ENCODE data around the gene CFDP1. TPM values are rescaled to one million over a fixed set of nuclear protein-coding genes. Genes with fewer than 3 reads are reported as not detected.

The CFDP1 gene
- total RNA-seq, 3 donors from 2014 or later (not counting 1 experiment from before 2014, with no cell fraction given) = 32.2 to 38.8 (median 32.3) TPM

GRCh38 chr16:75476817-75477216, 43.5 kb upstream of the CFDP1 start:
- intact Hi-C loops (cut with micrococcal nuclease) = no loop called here

GRCh38 chr16:75475420-75475847, 42.1 kb upstream of the CFDP1 start:
- no peak overlapping the region for H3K27ac Mint-ChIP-seq
- H3K4me3 Mint-ChIP-seq = no peak overlapping the region
- Histone ChIP-seq H3K4me3 (ENCODE audit: low read length) (no peak overlapping the region), H3K36me3 (ENCODE audit: control insufficient read depth, insufficient read depth, low read length) (no peaks in the 10 kb centered on the region), H3K27me3 (ENCODE audit: control insufficient read depth, insufficient read depth, low read length) (no peaks in the 10 kb centered on the region), H3K4me1 (ENCODE audit: control insufficient read depth, insufficient read depth, low read length) (no peaks in the 10 kb centered on the region), H3K27ac (ENCODE audit: low read length) (no peak overlapping the region), H3K9me3 (ENCODE audit: control insufficient read depth, insufficient read depth, low read length) (no peaks in the 10 kb centered on the region)
- peaks cover 8 to 11% of the 10 kb centered on the region in 2 donors for H3K27me3 Mint-ChIP-seq (ENCODE audit: low read depth in 2 of 2)
- ATAC-seq (no peak), DNase-seq (no peak)
- peaks cover 0 to 5% of the 10 kb centered on the region in 2 donors for H3K4me1 Mint-ChIP-seq
- TF ChIP-seq CTCF (IDR thresholded peaks at IDR 0.05) = no peak
- WGBS (ENCODE audit: insufficient coverage) = 84% methylated on average over 2 of the region's 2 CpGs
- H3K36me3 Mint-ChIP-seq = no peaks in the 10 kb centered on the region
- no peaks in the 10 kb centered on the region for H3K9me3 Mint-ChIP-seq
- intact Hi-C loops (cut with micrococcal nuclease) = no loop called here

More at GRCh38 chr16:75476817-75477216, 43.5 kb upstream of the CFDP1 start:
- Histone ChIP-seq H3K4me1 (ENCODE audit: control insufficient read depth, insufficient read depth, low read length) (no peaks in the 10 kb centered on the region), H3K9me3 (ENCODE audit: control insufficient read depth, insufficient read depth, low read length) (no peaks in the 10 kb centered on the region), H3K36me3 (ENCODE audit: control insufficient read depth, insufficient read depth, low read length) (no peaks in the 10 kb centered on the region), H3K27ac (ENCODE audit: low read length) (no peak overlapping the region), H3K27me3 (ENCODE audit: control insufficient read depth, insufficient read depth, low read length) (no peaks in the 10 kb centered on the region), H3K4me3 (ENCODE audit: low read length) (no peak overlapping the region)
- Mint-ChIP-seq H3K4me3 (no peak overlapping the region), H3K27me3 (ENCODE audit: low read depth in 2 of 2) (peaks cover 8 to 11% of the 10 kb centered on the region in 2 donors), H3K36me3 (no peaks in the 10 kb centered on the region), H3K9me3 (no peaks in the 10 kb centered on the region), H3K4me1 (peaks cover 0 to 3% of the 10 kb centered on the region in 2 donors), H3K27ac (no peak overlapping the region)
- DNase-seq (no peak), ATAC-seq (no peak)
- TF ChIP-seq CTCF (IDR thresholded peaks at IDR 0.05) = no peak
- WGBS (ENCODE audit: insufficient coverage) = 84% methylated on average over 6 of the region's 8 CpGs

- ATAC-seq = no peak
- no peaks in the 10 kb centered on the region for H3K36me3 ChIP-seq (ENCODE audit: control insufficient read depth, insufficient read depth, low read length)
- H3K36me3 Mint-ChIP-seq = no peaks in the 10 kb centered on the region
- no peak for DNase-seq
- peaks cover 0 to 5% of the 10 kb centered on the region in 2 donors for H3K4me1 Mint-ChIP-seq
- H3K9me3 Mint-ChIP-seq = no peaks in the 10 kb centered on the region
- no peaks in the 10 kb centered on the region for H3K27me3 ChIP-seq (ENCODE audit: control insufficient read depth, insufficient read depth, low read length)
- H3K4me3 Mint-ChIP-seq = no peak overlapping the region
- 94% methylated on average over 17 of the region's 17 CpGs for WGBS (ENCODE audit: insufficient coverage)
- no peaks in the 10 kb centered on the region for H3K4me1 ChIP-seq (ENCODE audit: control insufficient read depth, insufficient read depth, low read length)
- no peak for TF ChIP-seq CTCF (IDR thresholded peaks at IDR 0.05)
- intact Hi-C loops (cut with micrococcal nuclease) = no loop called here
- no peak overlapping the region for H3K27ac ChIP-seq (ENCODE audit: low read length)
- no peak overlapping the region for H3K27ac Mint-ChIP-seq
- H3K9me3 ChIP-seq (ENCODE audit: control insufficient read depth, insufficient read depth, low read length) = no peaks in the 10 kb centered on the region
- no peak overlapping the region for H3K4me3 ChIP-seq (ENCODE audit: low read length)
- peaks cover 8% of the 10 kb centered on the region in 2 donors for H3K27me3 Mint-ChIP-seq (ENCODE audit: low read depth in 2 of 2)
Observed at GRCh38 chr16:75472908-75473877, 39.9 kb upstream of the CFDP1 start.
